Tibial artery (tissue), 4 donors: Measurements from ENCODE around the gene PDE11A.

Experiments used
- DNase-seq, 2 donors: peaks; one replicate each; pipeline ENCODE4 v3.0.0-alpha.2; 2019
- H3K27ac ChIP-seq, 2 donors: fragments of 200-600 bp; sonication (generic) in 1 of 2; 1 replicate in 1 of 2; 2 replicates in 1 of 2; pipeline ENCODE4 v1.5.1; 2018 to 2019; ENCODE audit warnings: mild to moderate bottlenecking in 1 of 2
- H3K27me3 ChIP-seq, 2 donors: fragments of 200-600 bp; sonication (generic) in 1 of 2; one replicate each; pipeline versions ENCODE4 v1.5.1 to v1.6.0; 2016 to 2019
- H3K36me3 ChIP-seq, 3 donors: fragments of 200-600 bp; sonication (generic) in 2 of 3; one replicate each; pipeline ENCODE4 v1.5.1; 2016 to 2019; ENCODE audit warnings: mild to moderate bottlenecking in 2 of 3
- H3K4me1 ChIP-seq, 4 donors: fragments of 200-600 bp; sonication (generic) in 2 of 4; 1 replicate in 3 of 4; 2 replicates in 1 of 4; pipeline ENCODE4 v1.5.1; 2016 to 2019
- H3K4me3 ChIP-seq, 2 donors: fragments of 200-600 bp; sonication (generic) in 1 of 2; 1 replicate in 1 of 2; 2 replicates in 1 of 2; pipeline ENCODE4 v1.5.1; 2018 to 2019; ENCODE audit warnings: mild to moderate bottlenecking in 2 of 2
- H3K9me3 ChIP-seq, 3 donors: fragments of 200-600 bp; sonication (generic) in 1 of 3; one replicate each; pipeline ENCODE4 v1.5.1; 2016 to 2019
- CTCF ChIP-seq, 2 experiments: fragments of 200-600 bp in 1 of 2; fragments of 450-650 bp in 1 of 2; IDR thresholded peaks; one replicate each; pipeline ENCODE4 v1.5.1; 2017 to 2019; ENCODE audit warnings: antibody characterized with exemption in 2 of 2, mild to moderate bottlenecking in 1 of 2, moderate library complexity in 1 of 2
- intact Hi-C: fragments of 100-400 bp; cut with DNase I; formaldehyde crosslinking; loops from one replicate; pipeline ENCODE4 v1.15.0; 2023; ENCODE audit warnings: low total_unique reads

PDE11A gene

GRCh38 chr2:177763531-177764265 lies 308.9 kb downstream of the PDE11A start:
- Histone ChIP-seq H3K36me3 (no peaks in the 10 kb centered on the region), H3K27me3 (no peaks in the 10 kb centered on the region), H3K27ac (no peak overlapping the region), H3K4me1 (peaks cover 0 to 5% (median 0%) of the 10 kb centered on the region in 4 donors), H3K9me3 (no peaks in the 10 kb centered on the region), H3K4me3 (no peak overlapping the region)
- intact Hi-C loops = no loop called here
- peak; percentile 61 to 77 for TF ChIP-seq CTCF (IDR thresholded peaks at IDR 0.05)
- DNase-seq = peak; percentile 71 to 77

GRCh38 chr2:177759443-177759842 lies 313.1 kb downstream of the PDE11A start:
- TF ChIP-seq CTCF (IDR thresholded peaks at IDR 0.05) = no peak
- Histone ChIP-seq H3K36me3 (no peaks in the 10 kb centered on the region), H3K4me3 (no peak overlapping the region), H3K27me3 (no peaks in the 10 kb centered on the region), H3K27ac (no peak overlapping the region), H3K4me1 (peaks cover 0 to 5% (median 0%) of the 10 kb centered on the region in 4 donors), H3K9me3 (no peaks in the 10 kb centered on the region)
- intact Hi-C loops = no loop called here
- DNase-seq = no peak

- Histone ChIP-seq H3K36me3 (no peaks in the 10 kb centered on the region), H3K4me1 (peaks cover 0 to 5% (median 0%) of the 10 kb centered on the region in 4 donors), H3K9me3 (no peaks in the 10 kb centered on the region), H3K27ac (no peak overlapping the region), H3K27me3 (no peaks in the 10 kb centered on the region), H3K4me3 (no peak overlapping the region)
- intact Hi-C loops = no loop called here
- DNase-seq = no peak
- peak; percentile 10 to 23 for TF ChIP-seq CTCF (IDR thresholded peaks at IDR 0.05)
These were observed 313.8 kb downstream of the PDE11A start for GRCh38 chr2:177758591-177759371.

GRCh38 chr2:177756336-177756735 lies 316.2 kb downstream of the PDE11A start:
- DNase-seq = no peak
- no peaks in the 10 kb centered on the region for H3K9me3 ChIP-seq
- no peak overlapping the region for H3K27ac ChIP-seq
- H3K36me3 ChIP-seq = no peaks in the 10 kb centered on the region
- no peak for TF ChIP-seq CTCF (IDR thresholded peaks at IDR 0.05)
- no peaks in the 10 kb centered on the region for H3K4me1 ChIP-seq
- no peak overlapping the region for H3K4me3 ChIP-seq
- intact Hi-C loops = no loop called here
- H3K27me3 ChIP-seq = no peaks in the 10 kb centered on the region

- intact Hi-C loops = no loop called here
- no peaks in the 10 kb centered on the region for H3K9me3 ChIP-seq
- no peaks in the 10 kb centered on the region for H3K36me3 ChIP-seq
- no peaks in the 10 kb centered on the region for H3K4me1 ChIP-seq
- no peaks in the 10 kb centered on the region for H3K27me3 ChIP-seq
- TF ChIP-seq CTCF (IDR thresholded peaks at IDR 0.05) = no peak
- no peak overlapping the region for H3K27ac ChIP-seq
- no peak for DNase-seq
- H3K4me3 ChIP-seq = no peak overlapping the region
These were observed 318.1 kb downstream of the PDE11A start for GRCh38 chr2:177754492-177754873.
